Measurements from ENCODE around the gene CCDC159.

The CCDC159 gene

DNA sequence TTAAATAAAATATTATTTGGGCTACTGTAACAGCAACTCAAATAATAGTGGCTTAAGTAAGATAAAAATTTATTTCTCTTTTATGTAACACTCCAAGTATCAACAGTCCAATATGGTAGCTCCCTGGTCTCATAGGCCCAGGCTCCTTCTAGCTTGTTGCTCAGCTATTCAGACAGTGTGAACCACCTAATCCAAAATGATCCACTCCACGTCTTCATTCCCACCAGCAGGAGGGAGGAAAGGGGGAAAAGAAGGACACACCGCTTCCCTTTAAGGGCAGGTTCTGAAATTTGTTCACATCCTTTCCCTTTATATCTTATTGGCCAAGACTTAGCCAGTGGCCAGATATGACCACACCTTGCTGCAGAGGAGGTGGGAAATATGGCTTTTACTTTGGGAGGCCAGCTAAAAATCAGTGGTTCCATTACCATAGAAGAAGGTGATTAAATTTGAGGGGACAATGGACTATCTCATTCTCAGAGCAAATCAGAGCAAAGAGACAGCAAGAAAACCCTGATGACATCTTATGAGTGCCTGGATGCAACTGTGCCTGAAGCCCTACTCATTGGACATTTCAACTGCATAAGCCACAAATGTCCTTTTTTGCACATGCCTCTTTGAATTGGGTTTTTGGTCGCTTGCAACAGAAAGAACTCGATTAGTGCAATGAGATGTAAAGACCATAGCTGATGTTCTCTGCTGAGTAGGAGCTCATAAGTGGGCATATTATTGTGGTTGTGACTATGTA, 44.8 kb downstream of the CCDC159 start:
- DNase-seq (ENCODE audit: low spot score): no peak

DNA sequence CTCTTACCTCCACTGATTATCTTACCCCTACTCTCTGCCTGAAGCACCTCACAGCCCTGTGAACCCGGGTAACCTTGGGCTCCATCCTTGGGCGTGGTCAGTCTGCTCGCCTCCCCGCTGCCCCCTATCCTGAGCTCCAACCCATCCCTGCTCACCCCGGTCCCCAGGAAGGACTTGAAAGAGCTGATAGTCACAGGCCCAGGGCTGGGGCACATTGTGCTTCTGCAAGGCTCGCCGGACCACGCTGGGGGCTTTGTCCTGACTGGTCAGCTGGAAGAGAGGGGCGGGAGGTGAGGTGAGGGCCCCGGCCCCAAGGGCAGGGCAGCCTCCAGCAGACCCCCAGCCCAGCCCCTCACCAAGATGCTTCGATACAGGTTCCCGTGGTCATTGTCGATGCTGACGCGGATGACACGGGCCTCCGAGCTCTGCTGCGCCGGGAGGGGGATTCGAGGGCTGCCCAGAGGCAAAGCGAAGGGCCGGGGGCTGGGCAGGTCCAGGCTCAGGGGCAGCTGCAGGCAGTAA, 50.8 kb downstream of the CCDC159 start:
- DNase-seq (ENCODE audit: low spot score): no peak

DNA sequence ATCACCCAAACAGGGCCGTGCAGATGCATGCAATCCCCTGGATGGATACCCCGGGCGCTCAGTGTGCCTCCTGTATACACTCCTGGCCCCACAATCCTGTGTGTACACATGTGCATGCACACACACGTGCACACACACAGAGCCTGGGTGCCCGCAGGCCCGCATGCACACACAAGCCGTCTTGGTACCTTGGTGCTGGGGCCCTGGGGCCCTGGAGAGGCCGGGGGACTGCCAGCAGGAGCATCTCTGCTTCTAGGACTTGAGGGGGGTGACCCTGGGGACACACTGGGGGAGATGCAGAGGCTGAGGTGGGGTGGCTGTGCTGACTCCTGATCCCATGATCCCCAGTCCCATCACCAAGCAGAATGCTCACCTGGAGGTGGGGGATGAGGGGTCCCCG, 53.3 kb downstream of the CCDC159 start:
- no peak for DNase-seq (ENCODE audit: low spot score)

- no peak for DNase-seq (ENCODE audit: low spot score)
Measured at GRCh38 chr19:11400798-11401197, 54.5 kb downstream of the CCDC159 start.

- no peak for DNase-seq (ENCODE audit: low spot score)
Measured at GRCh38 chr19:11401808-11402543, 55.7 kb downstream of the CCDC159 start.

All from globus pallidus (tissue), 1 donor.